Right atrium auricular region (tissue), 2 donors: ENCODE measurements around the gene TMTC1. TPM values are rescaled to one million over a fixed set of nuclear protein-coding genes. Genes with fewer than 3 reads are reported as not detected.
A peak's percentile ranks its signal among the peaks of the same experiment; 100 is the strongest.

Experiments used
- DNase-seq: peaks from one replicate; pipeline ENCODE4 v3.0.0-alpha.2; 2019; ENCODE audit warnings: low spot score
- H3K27ac ChIP-seq, 2 donors: fragments of 200-600 bp; sonication (generic); 1 replicate in 1 of 2; 2 replicates in 1 of 2; pipeline ENCODE4 v1.5.1; 2016 to 2019
- H3K27me3 ChIP-seq, 2 donors: fragments of 200-600 bp; sonication (generic); one replicate each; pipeline versions ENCODE4 v1.5.1 to v1.6.0; 2017 to 2019
- H3K36me3 ChIP-seq: fragments of 200-600 bp; sonication (generic); one replicate; pipeline ENCODE4 v1.5.1; 2016
- H3K4me1 ChIP-seq, 2 donors: fragments of 200-600 bp; sonication (generic); one replicate each; pipeline versions ENCODE4 v1.5.1 to v1.6.0; 2017 to 2019
- H3K4me3 ChIP-seq, 2 donors: fragments of 200-600 bp; sonication (generic); 1 replicate in 1 of 2; 2 replicates in 1 of 2; pipeline ENCODE4 v1.5.1; 2017 to 2019; ENCODE audit warnings: mild to moderate bottlenecking in 1 of 2, moderate library complexity in 1 of 2
- H3K9me3 ChIP-seq, 2 donors: fragments of 200-600 bp; sonication (generic); one replicate each; pipeline ENCODE4 v1.5.1; 2019
- CTCF ChIP-seq, 2 donors: fragments of 200-600 bp; sonication (generic); IDR thresholded peaks; one replicate each; pipeline ENCODE4 v1.5.1; 2019; ENCODE audit warnings: antibody characterized with exemption in 2 of 2
- total RNA-seq, 2 donors: library from RNA; depleted of rRNA; stranded (reverse); fragments of >200 nt; gene quantifications; one replicate each; pipeline ENCODE4 v1.1.0, GENCODE V29; 2016

Gene TMTC1
- total RNA-seq, 2 donors from 2014 or later, result 60.1 to 60.3 TPM

- H3K4me3 ChIP-seq, result no peak overlapping the region
- H3K27ac ChIP-seq, result no peak overlapping the region
- H3K9me3 ChIP-seq, result no peaks in the 10 kb centered on the region
- peaks cover 0 to 19% of the 10 kb centered on the region in 2 donors for H3K4me1 ChIP-seq
- DNase-seq, result no peak
- H3K27me3 ChIP-seq, result no peaks in the 10 kb centered on the region
- peaks cover 8% of the 10 kb centered on the region for H3K36me3 ChIP-seq
- no peak for TF ChIP-seq CTCF (IDR thresholded peaks at IDR 0.05)
Measured at GRCh38 chr12:29759950-29760349, 23.8 kb downstream of the TMTC1 start.

- Histone ChIP-seq H3K36me3 (peaks cover 22% of the 10 kb centered on the region), H3K27ac (no peak overlapping the region), H3K9me3 (no peaks in the 10 kb centered on the region), H3K4me1 (peaks cover 0 to 22% of the 10 kb centered on the region in 2 donors), H3K27me3 (no peaks in the 10 kb centered on the region), H3K4me3 (no peak overlapping the region)
- no peak for TF ChIP-seq CTCF (IDR thresholded peaks at IDR 0.05)
- DNase-seq, result no peak
Measured at GRCh38 chr12:29756741-29757390, 26.9 kb downstream of the TMTC1 start.

- Histone ChIP-seq H3K4me3 (no peak overlapping the region), H3K27me3 (no peaks in the 10 kb centered on the region), H3K27ac (peak overlapping the region; percentile 72 to 76), H3K36me3 (peaks cover 35% of the 10 kb centered on the region), H3K4me1 (peaks cover 0 to 29% of the 10 kb centered on the region in 2 donors), H3K9me3 (no peaks in the 10 kb centered on the region)
- no peak for DNase-seq
- no peak for TF ChIP-seq CTCF (IDR thresholded peaks at IDR 0.05)
Measured at GRCh38 chr12:29754235-29755189, 29.2 kb downstream of the TMTC1 start.

- no peaks in the 10 kb centered on the region for H3K9me3 ChIP-seq
- no peak for TF ChIP-seq CTCF (IDR thresholded peaks at IDR 0.05)
- H3K27me3 ChIP-seq, result no peaks in the 10 kb centered on the region
- no peak overlapping the region for H3K27ac ChIP-seq
- H3K4me3 ChIP-seq, result no peak overlapping the region
- peaks cover 35% of the 10 kb centered on the region for H3K36me3 ChIP-seq
- peaks cover 0 to 29% of the 10 kb centered on the region in 2 donors for H3K4me1 ChIP-seq
- DNase-seq, result no peak
Measured at GRCh38 chr12:29752121-29752520, 31.6 kb downstream of the TMTC1 start.

- Histone ChIP-seq H3K36me3 (peaks cover 39% of the 10 kb centered on the region), H3K4me3 (no peak overlapping the region), H3K4me1 (peaks cover 0 to 29% of the 10 kb centered on the region in 2 donors), H3K9me3 (no peaks in the 10 kb centered on the region), H3K27ac (no peak overlapping the region), H3K27me3 (no peaks in the 10 kb centered on the region)
- TF ChIP-seq CTCF (IDR thresholded peaks at IDR 0.05), result no peak
- DNase-seq, result no peak
Measured at GRCh38 chr12:29751676-29752075, 32.1 kb downstream of the TMTC1 start.
